SU-DHL-6 (cell line): Measurements from ENCODE around the gene HDDC3.

ENCODE experiments used
- H2AFZ ChIP-seq: fragments of 200-600 bp; sonication (generic); 2 replicates; pipeline ENCODE4 v1.6.1; 2014; ENCODE audit warnings: low read depth, mild to moderate bottlenecking, moderate library complexity, mixed read lengths, antibody characterized with exemption, low read length; ENCODE audit not compliant: severe bottlenecking
- H3F3A ChIP-seq: fragments of 200-600 bp; shearing (Covaris generic); 2 replicates; pipeline ENCODE4 v1.6.0; 2016; ENCODE audit warnings: antibody characterized with exemption, mild to moderate bottlenecking; ENCODE audit not compliant: insufficient read depth
- H3K27ac ChIP-seq: fragments of 200-600 bp; sonication (generic); 2 replicates; pipeline ENCODE4 v1.5.1; 2016; ENCODE audit warnings: low read depth, mild to moderate bottlenecking, low read length, moderate library complexity, mixed read lengths
- H3K27me3 ChIP-seq: fragments of 200-600 bp; sonication (generic), shearing (Covaris generic); 2 replicates; pipeline ENCODE4 v1.6.0; 2014; ENCODE audit warnings: mild to moderate bottlenecking, low read length
- H3K36me3 ChIP-seq: fragments of 200-600 bp; sonication (generic); 2 replicates; pipeline ENCODE4 v1.6.1; 2014; ENCODE audit warnings: mild to moderate bottlenecking, low read length, mixed read lengths
- H3K4me2 ChIP-seq: fragments of 300-600, 200-600 bp; shearing (Covaris generic), sonication (generic); 2 replicates; pipeline ENCODE4 v1.6.0; 2014; ENCODE audit warnings: low read length, low read depth, mild to moderate bottlenecking; ENCODE audit not compliant: poor library complexity, severe bottlenecking
- H3K4me3 ChIP-seq: fragments of 200-600 bp; sonication (generic); 2 replicates; pipeline ENCODE4 v1.5.1; 2014; ENCODE audit warnings: antibody characterized with exemption, low read length, mild to moderate bottlenecking, mixed read lengths; ENCODE audit not compliant: insufficient read depth, poor library complexity, severe bottlenecking
- H3K79me2 ChIP-seq: fragments of 200-600 bp; sonication (generic); 2 replicates; pipeline ENCODE4 v1.6.1; 2014; ENCODE audit warnings: mild to moderate bottlenecking, low read length, moderate library complexity; ENCODE audit not compliant: insufficient read depth
- H3K9ac ChIP-seq: fragments of 200-600 bp; sonication (generic); 2 replicates; pipeline ENCODE4 v1.7.0; 2014; ENCODE audit warnings: mild to moderate bottlenecking, low read length
- H3K9me2 ChIP-seq: fragments of 200-600 bp; sonication (generic); replicated peaks from 2 replicates; pipeline ENCODE4 v1.6.1; 2014; ENCODE audit warnings: low read length; ENCODE audit not compliant: insufficient read depth
- H3K9me3 ChIP-seq: fragments of 200-600 bp; sonication (generic); 2 replicates; pipeline ENCODE4 v1.6.1; 2014; ENCODE audit warnings: low read length, mixed read lengths; ENCODE audit not compliant: insufficient read depth
- H4K20me1 ChIP-seq: fragments of 200-600 bp; sonication (generic); 2 replicates; pipeline ENCODE4 v1.6.1; 2014; ENCODE audit warnings: low read depth, mild to moderate bottlenecking, antibody characterized with exemption, low read length, moderate library complexity, mixed read lengths
- CTCF ChIP-seq: fragments of 200-600 bp; sonication (generic); IDR thresholded peaks from one replicate; pipeline ENCODE4 v1.5.1; 2017; ENCODE audit warnings: antibody characterized with exemption, mild to moderate bottlenecking, low read length, moderate library complexity; ENCODE audit not compliant: insufficient read depth, poor library complexity, severe bottlenecking
- EZH2phosphoT487 ChIP-seq: fragments of 200-600 bp; sonication (generic), shearing (Covaris generic); conservative IDR thresholded peaks from 2 replicates; pipeline ENCODE4 v1.6.1; 2018; ENCODE audit warnings: mild to moderate bottlenecking, antibody characterized with exemption, low read length, moderate library complexity, mixed read lengths

The HDDC3 gene

GRCh38 chr15:90885432-90886290, 46.7 kb downstream of the HDDC3 start:
- no peaks in the 10 kb centered on the region for H3K79me2 ChIP-seq
- H3K9ac ChIP-seq, result no peak overlapping the region
- no peak overlapping the region for H3K4me2 ChIP-seq
- no peak overlapping the region for H3K4me3 ChIP-seq
- no peaks in the 10 kb centered on the region for H3K36me3 ChIP-seq
- no peaks in the 10 kb centered on the region for H3K9me3 ChIP-seq
- no peaks in the 10 kb centered on the region for H3K9me2 ChIP-seq
- peak; percentile 94 for TF ChIP-seq CTCF
- TF ChIP-seq EZH2phosphoT487, result no peak
- H3F3A ChIP-seq, result no peaks in the 10 kb centered on the region
- H3K27me3 ChIP-seq, result no peaks in the 10 kb centered on the region
- no peaks in the 10 kb centered on the region for H4K20me1 ChIP-seq
- no peak overlapping the region for H2AFZ ChIP-seq
- H3K27ac ChIP-seq, result no peak overlapping the region

- Histone ChIP-seq H3K27me3 (no peaks in the 10 kb centered on the region), H3K9me2 (no peaks in the 10 kb centered on the region), H3K9me3 (no peaks in the 10 kb centered on the region), H3K27ac (no peak overlapping the region), H3K79me2 (no peaks in the 10 kb centered on the region), H3F3A (no peaks in the 10 kb centered on the region), H3K4me3 (no peak overlapping the region), H3K36me3 (no peaks in the 10 kb centered on the region), H2AFZ (no peak overlapping the region), H4K20me1 (no peaks in the 10 kb centered on the region), H3K4me2 (no peak overlapping the region), H3K9ac (no peak overlapping the region)
- TF ChIP-seq CTCF (no peak), EZH2phosphoT487 (no peak)
Measured at GRCh38 chr15:90884719-90885431, 47.5 kb downstream of the HDDC3 start.

- Histone ChIP-seq H3K4me2 (no peak within 1 kb of the TSS), H3K79me2 (no peaks in the 10 kb centered on the region), H3K9me2 (no peaks in the 10 kb centered on the region), H3K4me3 (no peak within 1 kb of the TSS), H3K9ac (no peak within 1 kb of the TSS), H3K27me3 (no peaks in the 10 kb centered on the region), H2AFZ (no peak within 1 kb of the TSS), H3K9me3 (no peaks in the 10 kb centered on the region), H3K36me3 (no peaks in the 10 kb centered on the region), H4K20me1 (no peaks in the 10 kb centered on the region), H3K27ac (no peak within 1 kb of the TSS), H3F3A (no peaks in the 10 kb centered on the region)
- no peak for TF ChIP-seq CTCF
- no peak for TF ChIP-seq EZH2phosphoT487
Measured at GRCh38 chr15:90883976-90884718, 48.2 kb downstream of the HDDC3 start, which contains the start of gene FES. Gene FES, plus strand, starts transcription at chr15:90884504. Its CDS starts 542 bp downstream, at chr15:90885046.
